K562 (cell line): Measurements from ENCODE around the gene CHRM4. TPM values are rescaled to one million over a fixed set of nuclear protein-coding genes. Genes with fewer than 3 reads are reported as not detected.

Source experiments
- CBFA2T2 ChIP-seq: fragments of 450-650 bp; conservative IDR thresholded peaks from 2 replicates; pipeline ENCODE4 v1.6.1; 2017; ENCODE audit warnings: mild to moderate bottlenecking
- DMBX1 ChIP-seq: fragments of 250-450 bp; sonication (Bioruptor Pico); IDR thresholded peaks from 2 replicates; pipeline ENCODE4 v1.8.0; 2022; ENCODE audit warnings: inconsistent platforms, mild to moderate bottlenecking, moderate library complexity, borderline replicate concordance
- EP400 ChIP-seq: fragments of 450-650 bp; IDR thresholded peaks from 2 replicates; pipeline ENCODE4 v1.6.1; 2017; ENCODE audit warnings: antibody characterized with exemption, mild to moderate bottlenecking, moderate library complexity
- ERF ChIP-seq: fragments of 450-650 bp; formaldehyde crosslinking; IDR thresholded peaks from 2 replicates; pipeline ENCODE4 v1.4.0; 2020; ENCODE audit warnings: mild to moderate bottlenecking, mixed read lengths
- ILK ChIP-seq: fragments of 450-650 bp; IDR thresholded peaks from 2 replicates; pipeline ENCODE4 v1.6.1; 2016; ENCODE audit warnings: missing genetic modification characterization, low read depth, mild to moderate bottlenecking, missing compliant biosample characterization, moderate library complexity, borderline replicate concordance
- KAT7 ChIP-seq: sonication (generic); formaldehyde crosslinking; IDR thresholded peaks from 2 replicates; pipeline ENCODE4 v1.8.0; 2022; ENCODE audit warnings: missing genetic modification reagents, mild to moderate bottlenecking, borderline replicate concordance
- KAT8 ChIP-seq: fragments of 450-650 bp; IDR thresholded peaks from 2 replicates; pipeline ENCODE4 v1.6.1; 2016; ENCODE audit warnings: low read depth, mild to moderate bottlenecking
- MAFK ChIP-seq: IDR thresholded peaks from 2 replicates; pipeline ENCODE4 v1.6.1; 2011; ENCODE audit warnings: low read length, improper control_type of control experiment
- MCM5 ChIP-seq: fragments of 450-650 bp; IDR thresholded peaks from 2 replicates; pipeline ENCODE4 v1.6.1; 2016; ENCODE audit warnings: low read depth
- NFXL1 ChIP-seq: fragments of 450-650 bp; formaldehyde crosslinking; IDR thresholded peaks from 2 replicates; pipeline ENCODE4 v1.4.0; 2021; ENCODE audit warnings: mild to moderate bottlenecking
- NKRF ChIP-seq: fragments of 450-650 bp; IDR thresholded peaks from 2 replicates; pipeline ENCODE4 v1.6.1; 2016; ENCODE audit warnings: borderline replicate concordance
- NR0B1 ChIP-seq: fragments of 450-650 bp; IDR thresholded peaks from one replicate; pipeline ENCODE4 v1.6.1; 2018; ENCODE audit warnings: mild to moderate bottlenecking, moderate library complexity; ENCODE audit not compliant: partially characterized antibody
- NR2C1 ChIP-seq, 2 experiments: fragments of 450-650 bp; IDR thresholded peaks; 2 replicates each; pipeline ENCODE4 v1.6.1; 2017; ENCODE audit warnings: mild to moderate bottlenecking in 2 of 2, antibody characterized with exemption in 1 of 2, inconsistent platforms in 1 of 2, missing compliant biosample characterization in 1 of 2, missing genetic modification characterization in 1 of 2
- RBM25 ChIP-seq: fragments of 200-400 bp; formaldehyde crosslinking; IDR thresholded peaks from 2 replicates; pipeline ENCODE4 v1.6.1; 2018; ENCODE audit warnings: low read length, low read depth, moderate library complexity; ENCODE audit not compliant: severe bottlenecking
- SMARCA5 ChIP-seq: fragments of 450-650 bp; IDR thresholded peaks from 2 replicates; pipeline ENCODE4 v1.6.1; 2016
- SPI1 ChIP-seq: IDR thresholded peaks from 2 replicates; pipeline ENCODE4 v1.6.1; 2011; ENCODE audit warnings: low read depth, low read length, control low read depth, borderline replicate concordance
- SREBF1 ChIP-seq: fragments of 150-350 bp; IDR thresholded peaks from 2 replicates; pipeline ENCODE4 v1.6.1; 2014; ENCODE audit warnings: antibody characterized with exemption, low read depth, low read length, borderline replicate concordance
- ZNF407 ChIP-seq: fragments of 450-650 bp; IDR thresholded peaks from 2 replicates; pipeline ENCODE4 v1.6.1; 2016; ENCODE audit warnings: low read depth
- ZNF408 ChIP-seq: fragments of 250-450 bp; sonication (Bioruptor Pico); IDR thresholded peaks from 2 replicates; pipeline ENCODE4 v1.4.0; 2020; ENCODE audit warnings: low read depth, mild to moderate bottlenecking, moderate library complexity
- polyA plus RNA-seq, 8 experiments: library from polyadenylated mRNA; depleted of rRNA in 4 of 8; stranded (reverse) in 5 of 8; unstranded in 3 of 8; fragments of >200 nt; fragmentation: Nextera tagmentation in 2 of 8; fragmentation: Illumina TruSeq in 1 of 8; extraction: Ambion mirVana in 2 of 8; extraction: Trizol in 1 of 8; gene quantifications; 2 replicates each; pipeline versions ENCODE4 v1.2.1 to v1.2.3, GENCODE V29; 2011 to 2014; ENCODE audit warnings: inconsistent platforms in 1 of 8, missing spikeins in 1 of 8
- total RNA-seq, 7 experiments: library from RNA; depleted of rRNA in 6 of 7; stranded (reverse); fragments of >200 nt in 6 of 7; fragmentation: Illumina TruSeq in 2 of 7; extraction: Trizol in 2 of 7; gene quantifications; 2 replicates each; pipeline versions ENCODE4 v1.2.1 to v1.2.3, GENCODE V29; 2011 to 2021; ENCODE audit warnings: low replicate concordance in 1 of 7

CHRM4 gene
- total and polyA plus RNA-seq, 9 of the 15 experiments (the other 6 are each of a cell fraction or from before 2014, with no cell fraction given), result 0.22 to 1.3 (median 0.40) TPM; not detected in 2

GRCh38 chr11:46427364-46427763 lies 35.8 kb upstream of the CHRM4 start (continued):
- TF ChIP-seq ZNF407, result no peak
- TF ChIP-seq ERF (CRISPR knock-in tag), result no peak
- TF ChIP-seq EP400, result peak; percentile 31; the same call in 1 of the 2 replicates
- no peak for TF ChIP-seq NR0B1
- TF ChIP-seq SPI1, result no peak
- TF ChIP-seq NFXL1 (CRISPR knock-in tag), result no peak
- no peak for TF ChIP-seq ILK (tag)
- TF ChIP-seq MCM5, result no peak
- TF ChIP-seq MAFK, result peak; percentile 97
- TF ChIP-seq DMBX1 (CRISPR knock-in tag), result no peak
- no peak for TF ChIP-seq NR2C1 (IDR thresholded peaks at IDR 0.05)
- no peak for TF ChIP-seq NR2C1 (tag; IDR thresholded peaks at IDR 0.05)
- TF ChIP-seq RBM25, result no peak
- no peak for TF ChIP-seq KAT7 (CRISPR knock-in tag)
- TF ChIP-seq NKRF, result 0 out of 2 replicates have a peak, but pooled peaks have one; percentile 25
- no peak for TF ChIP-seq CBFA2T2
- no peak for TF ChIP-seq ZNF408 (CRISPR knock-in tag)
- no peak for TF ChIP-seq KAT8
- TF ChIP-seq SREBF1, result no peak
- no peak for TF ChIP-seq SMARCA5
